ENCODE data around the gene SH3RF3.

- TF ChIP-seq POLR2AphosphoS5 (IDR thresholded peaks at IDR 0.05), result no peak
- TF ChIP-seq CTCF (IDR thresholded peaks at IDR 0.05), result no peak
- TF ChIP-seq POLR2A (IDR thresholded peaks at IDR 0.05), result no peak
- TF ChIP-seq EP300 (IDR thresholded peaks at IDR 0.05), result no peak
These were observed 54.9 kb downstream of the SH3RF3 start for GRCh38 chr2:109183871-109184270.
